HG03460 (cell line): ENCODE data around the gene ZFP82.

Experiments
- ATAC-seq: cut with Tn5 transposase; IDR thresholded peaks from one replicate; pipeline ENCODE4 v1.9.1; 2021; ENCODE audit not compliant: unreplicated experiment

Gene ZFP82

DNA sequence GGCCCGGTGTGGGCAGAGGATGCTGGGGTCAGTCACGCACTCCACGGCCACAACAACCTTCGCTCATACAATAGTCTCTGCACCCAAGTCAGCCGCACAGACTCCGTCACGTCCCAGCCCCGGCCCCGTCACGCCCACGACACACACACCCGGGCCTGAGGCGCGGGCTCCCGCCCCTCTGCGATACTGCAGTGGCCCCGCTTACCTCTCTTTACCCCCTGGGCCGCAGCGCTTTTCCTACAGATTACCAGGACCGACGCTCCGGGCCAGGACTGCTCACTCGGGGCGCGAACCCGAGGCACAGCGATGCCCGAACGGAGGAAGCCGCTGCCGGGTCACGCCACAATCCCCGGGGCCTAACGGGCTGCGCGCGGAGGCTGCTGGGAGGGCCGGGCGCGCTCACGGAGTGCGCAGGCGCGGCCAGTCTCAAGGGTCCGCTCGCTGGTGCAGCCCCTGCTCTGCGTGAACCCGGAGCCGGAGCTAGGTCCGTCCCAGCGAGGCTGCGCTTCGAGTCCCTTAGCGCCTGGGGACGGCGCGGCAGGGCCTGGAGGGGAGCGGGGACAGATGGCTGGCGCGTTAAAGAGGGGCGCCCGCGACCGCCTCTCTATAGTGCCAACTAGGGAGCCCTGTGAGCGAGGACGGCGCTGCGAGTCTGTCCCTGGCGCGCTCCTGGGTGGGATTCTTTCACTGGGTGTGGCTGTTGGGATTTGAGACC lies at the start of gene ZFP82:
Gene ZFP82 (minus strand): TSS at position 358 of the 715 bp plus-strand sequence. CDS start 8,855 bp downstream, outside the sequence.
- ATAC-seq = no peak

DNA sequence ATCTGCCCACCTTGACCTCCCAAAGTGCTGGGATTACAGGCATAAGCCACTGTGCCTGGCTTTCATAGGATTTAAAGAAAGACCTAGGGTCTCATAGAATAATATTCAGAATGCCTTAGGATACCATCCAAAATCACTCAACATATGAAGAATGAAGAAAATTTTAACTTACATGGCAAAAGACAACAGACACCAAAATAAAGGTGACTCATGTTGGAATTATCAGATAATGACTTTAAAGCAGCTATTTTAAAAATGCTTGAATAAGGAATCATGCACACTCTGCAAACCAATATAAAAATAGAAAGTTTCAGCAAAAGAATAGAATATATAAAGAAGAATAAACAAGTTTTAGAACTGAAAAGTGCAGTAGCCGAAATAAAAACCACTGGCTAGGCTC lies 41.6 kb upstream of the ZFP82 start:
- no peak for ATAC-seq

DNA sequence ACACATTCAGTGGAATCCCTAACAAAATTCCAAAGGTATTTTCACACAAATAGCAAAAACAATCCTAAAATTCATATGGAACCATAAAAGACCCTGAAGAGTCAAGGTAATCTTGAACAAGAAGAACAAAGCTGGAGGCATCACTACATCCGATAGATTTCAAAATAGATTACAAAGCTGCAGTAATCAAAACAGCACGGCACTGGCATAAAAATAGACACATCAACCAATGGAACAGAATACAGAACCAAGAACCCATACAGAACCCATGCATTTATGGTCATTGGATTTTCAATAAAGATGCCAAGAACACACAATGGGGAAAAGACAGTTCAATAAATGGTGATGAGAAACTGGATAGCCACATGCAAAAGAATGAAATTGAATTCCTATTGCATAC lies 38.4 kb upstream of the ZFP82 start:
- ATAC-seq = no peak

DNA sequence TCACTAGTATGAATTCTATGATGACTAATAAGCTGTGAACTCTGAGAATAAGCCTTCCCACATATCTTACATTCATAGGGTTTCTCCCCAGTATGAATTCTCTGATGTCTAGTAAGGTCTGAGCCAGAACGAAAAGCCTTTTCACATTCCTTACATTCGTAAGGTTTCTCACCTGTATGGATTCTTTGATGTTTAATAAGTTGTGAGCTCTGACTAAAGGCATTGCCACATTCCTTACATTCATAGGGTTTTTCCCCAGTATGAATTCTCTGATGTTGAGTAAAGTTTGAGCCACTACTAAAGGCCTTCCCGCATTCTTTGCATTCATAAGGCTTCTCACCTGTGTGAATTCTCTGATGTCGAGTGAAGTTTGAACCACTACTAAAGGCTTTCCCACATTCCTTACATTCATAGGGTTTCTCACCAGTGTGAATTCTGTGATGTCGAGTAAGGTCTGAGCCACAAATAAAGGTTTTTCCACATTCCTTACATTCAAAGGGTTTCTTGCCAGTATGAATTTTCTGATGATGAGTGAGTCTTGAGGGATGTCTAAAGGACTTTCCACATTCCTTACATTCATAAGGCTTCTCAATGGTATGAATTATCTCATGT lies 30.7 kb upstream of the ZFP82 start:
- no peak for ATAC-seq

DNA sequence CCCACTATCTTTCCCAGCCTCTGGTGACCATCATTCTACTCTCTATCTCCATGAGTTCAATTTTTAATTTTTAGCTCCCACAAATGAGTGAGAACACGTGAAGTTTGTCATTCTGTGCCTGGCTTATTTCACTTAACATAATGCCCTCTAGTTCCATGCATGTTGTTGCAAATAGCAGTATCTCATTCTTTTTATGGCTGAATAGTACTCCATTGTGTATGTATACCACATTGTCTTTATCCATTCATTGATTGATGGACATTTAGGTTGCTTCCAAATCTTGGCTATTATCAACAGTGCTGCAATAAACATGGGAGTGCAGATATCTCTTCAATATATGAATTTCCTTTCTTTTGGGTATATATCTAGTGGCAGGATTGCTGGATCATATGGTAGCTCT lies 22.9 kb upstream of the ZFP82 start:
- ATAC-seq = no peak

DNA sequence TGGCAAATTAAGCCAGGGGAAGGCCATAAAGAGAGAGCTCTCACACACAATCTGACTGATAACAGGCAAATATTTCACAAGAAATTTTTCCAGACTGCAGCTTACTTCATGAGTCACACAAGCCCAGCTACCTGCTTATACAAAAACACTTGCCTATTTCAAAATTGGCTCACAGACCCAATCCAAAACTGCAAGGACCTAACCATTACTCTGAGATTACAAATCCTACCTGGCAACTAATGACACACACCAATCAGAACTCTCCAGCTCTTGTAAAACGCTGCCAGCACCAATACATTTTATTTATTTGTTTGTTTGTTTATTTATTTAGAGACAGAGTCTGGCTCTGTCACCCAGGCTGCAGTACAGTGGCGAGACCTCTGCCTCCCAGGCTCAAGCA lies 18.1 kb upstream of the ZFP82 start:
- ATAC-seq = no peak

DNA sequence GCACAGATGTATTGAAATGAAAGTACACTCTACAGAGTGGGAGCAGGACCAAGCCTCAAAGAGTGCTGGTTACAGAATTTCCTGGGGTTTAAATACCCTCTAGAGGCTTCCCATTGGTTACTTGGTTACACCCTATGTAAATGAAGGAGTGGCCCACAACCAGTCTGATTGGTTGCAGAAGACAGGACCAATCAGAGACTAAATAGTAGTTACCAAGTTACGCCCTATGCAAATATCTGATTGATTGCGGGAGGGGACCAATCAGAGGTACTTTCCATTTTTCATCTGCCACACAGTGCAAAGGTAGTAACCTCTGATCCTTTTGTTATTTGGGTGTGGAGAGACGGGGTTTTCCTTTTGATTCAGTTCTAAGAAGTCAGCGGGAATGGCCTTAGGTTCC lies 5.5 kb upstream of the ZFP82 start:
- ATAC-seq = no peak

DNA sequence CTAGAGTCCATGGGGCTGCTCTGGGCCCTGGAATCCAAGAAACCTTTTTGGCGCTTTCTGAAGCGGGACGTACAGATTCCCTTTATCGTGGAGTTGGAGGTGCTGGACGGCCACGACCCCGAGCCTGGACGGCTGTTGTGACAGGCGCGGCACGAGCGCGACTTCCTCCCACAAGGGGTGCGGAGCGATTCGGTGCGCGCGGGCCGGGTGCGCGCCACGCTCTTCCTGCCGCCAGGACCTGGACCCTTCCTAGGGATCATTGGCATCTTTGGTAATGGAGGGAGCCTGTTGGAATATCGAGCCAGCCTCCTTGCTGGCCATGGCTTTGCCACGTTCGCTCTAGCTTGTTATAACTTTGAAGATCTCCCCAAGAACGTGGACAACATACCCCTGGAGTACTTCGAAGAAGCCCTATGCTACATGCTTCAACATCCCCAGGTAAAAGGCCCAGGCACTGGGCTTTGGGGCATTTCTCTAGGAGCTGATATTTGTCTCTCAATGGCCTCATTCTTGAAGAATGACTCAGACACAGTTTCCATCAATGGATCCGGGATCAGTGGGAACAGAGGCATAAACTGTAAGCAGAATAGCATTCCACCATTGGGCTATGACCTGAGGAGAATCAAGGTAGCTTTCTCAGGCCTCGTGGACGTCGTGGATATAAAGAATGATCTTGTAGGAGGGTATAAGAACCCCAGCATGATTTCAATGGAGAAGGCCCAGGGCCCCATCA lies 3.5 kb upstream of the ZFP82 start:
- no peak for ATAC-seq

DNA sequence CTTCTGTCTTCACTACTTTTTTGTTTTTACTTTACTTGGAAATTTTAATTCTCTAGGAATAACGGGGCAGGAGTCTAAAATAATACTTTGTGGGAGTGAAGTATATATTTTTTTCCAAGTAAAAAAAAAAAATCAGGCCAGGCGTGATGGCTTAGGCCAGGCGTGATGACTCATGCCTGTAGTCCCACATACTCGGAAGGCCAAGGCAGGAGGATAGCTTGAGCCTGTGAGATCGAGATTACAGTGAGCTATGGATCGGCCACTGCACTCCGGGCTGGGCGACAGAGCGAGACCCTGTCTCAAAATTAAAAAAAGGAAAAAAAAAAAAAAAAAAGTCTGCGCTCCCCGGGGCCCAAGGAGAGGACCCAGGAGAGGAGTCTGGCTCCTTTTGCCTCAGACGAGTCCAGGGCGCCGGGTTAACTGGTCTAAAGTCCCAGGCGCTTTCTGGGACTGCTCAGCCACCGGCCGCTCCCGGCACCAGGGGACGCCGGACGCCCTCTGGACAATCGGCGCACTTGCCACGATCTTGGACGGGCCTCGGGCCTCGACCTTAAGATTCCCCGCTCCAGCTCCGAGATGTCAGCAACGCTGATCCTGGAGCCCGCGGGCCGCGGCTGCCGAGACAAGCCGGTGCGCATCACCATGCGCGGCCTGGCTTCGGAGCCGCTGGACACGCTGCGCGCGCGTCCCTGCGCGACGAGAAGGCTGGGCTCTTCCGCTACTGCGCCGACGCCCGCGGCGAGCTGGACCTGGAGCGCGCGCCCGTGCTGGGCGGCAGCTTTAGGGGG lies 2.7 kb upstream of the ZFP82 start:
- no peak for ATAC-seq

DNA sequence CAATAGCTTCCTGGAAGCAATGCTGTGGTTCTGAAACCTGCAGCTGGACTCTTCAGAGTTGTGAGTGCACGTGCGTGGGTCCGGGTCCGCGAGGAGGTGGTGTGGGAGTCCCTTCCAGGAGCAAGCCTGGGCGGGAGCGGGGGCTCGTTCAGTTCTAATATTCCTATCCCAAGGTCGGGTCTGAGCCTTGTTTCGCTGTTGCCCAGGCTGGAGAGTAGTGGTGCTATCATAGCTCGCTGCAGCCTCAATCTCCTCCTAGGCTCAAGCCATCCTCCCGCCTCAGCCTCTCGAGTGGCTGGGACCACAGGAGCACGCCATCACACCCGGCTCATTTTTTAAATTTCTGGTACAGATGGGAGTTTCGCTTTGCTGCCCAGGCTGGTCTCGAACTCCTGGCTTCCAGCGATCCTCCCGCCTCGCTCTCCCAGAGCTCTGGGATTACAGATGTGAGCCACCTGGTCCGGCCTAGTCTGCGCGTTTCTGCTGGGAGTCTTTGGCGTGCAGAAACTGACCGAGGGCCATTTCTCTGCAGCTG lies 625 bp downstream of the ZFP82 start:
- no peak for ATAC-seq

DNA sequence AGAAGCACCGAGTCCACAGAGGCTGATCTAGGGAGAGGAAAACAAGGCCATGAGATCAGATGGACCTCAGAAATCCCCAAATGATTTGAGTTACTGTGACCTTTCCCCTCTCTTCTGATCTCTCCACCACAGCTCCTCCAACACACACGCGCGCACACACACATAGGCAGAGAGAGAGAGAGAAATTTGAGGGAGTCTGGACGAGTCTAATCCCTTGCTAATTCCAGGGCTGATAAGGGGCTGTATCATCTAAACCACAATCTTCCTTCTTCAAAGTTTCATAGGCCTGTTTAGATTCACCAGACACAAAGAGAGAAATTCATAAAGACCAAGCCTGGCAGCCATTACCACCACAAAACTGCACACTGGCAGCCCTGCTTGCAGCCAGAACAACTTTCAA lies 8.6 kb downstream of the ZFP82 start:
- ATAC-seq = no peak

DNA sequence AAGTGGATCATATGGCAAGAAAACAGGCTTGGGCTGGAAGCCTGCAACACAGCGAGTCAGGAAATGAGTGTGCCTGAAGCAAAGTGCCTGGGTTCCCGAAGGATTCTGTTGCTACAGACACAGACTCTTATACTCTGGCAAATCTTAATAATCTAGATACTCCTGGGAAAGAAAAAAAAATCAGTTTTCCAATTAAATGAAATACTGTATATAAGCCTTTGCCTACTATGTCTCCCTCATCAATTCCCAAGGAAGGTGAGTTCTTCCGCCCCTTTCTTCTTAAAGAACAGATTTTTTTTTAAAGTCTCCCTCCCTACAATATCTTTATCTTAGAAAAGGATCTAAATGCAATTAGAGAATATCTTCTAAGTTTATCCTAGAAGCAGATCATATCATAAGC lies 10.3 kb downstream of the ZFP82 start:
- no peak for ATAC-seq

DNA sequence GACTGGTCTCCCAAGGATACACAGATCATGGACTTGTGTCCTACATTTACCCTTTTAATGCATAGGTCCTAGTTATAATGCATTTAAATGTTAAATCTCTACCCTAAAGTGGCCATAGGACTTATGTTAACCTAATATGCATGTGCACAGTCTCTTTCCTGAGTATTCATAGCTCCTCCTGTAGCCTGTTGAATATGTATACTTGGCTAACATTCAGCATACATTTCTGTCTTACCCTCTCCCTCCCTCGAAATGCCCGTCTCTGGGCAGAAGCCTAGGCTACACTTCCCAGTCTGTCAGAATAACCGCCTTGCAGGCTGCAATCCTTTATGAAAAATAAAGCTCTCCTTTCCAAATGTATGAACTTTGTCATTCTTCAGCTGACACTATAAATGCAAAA lies 13.9 kb downstream of the ZFP82 start:
- ATAC-seq = no peak

DNA sequence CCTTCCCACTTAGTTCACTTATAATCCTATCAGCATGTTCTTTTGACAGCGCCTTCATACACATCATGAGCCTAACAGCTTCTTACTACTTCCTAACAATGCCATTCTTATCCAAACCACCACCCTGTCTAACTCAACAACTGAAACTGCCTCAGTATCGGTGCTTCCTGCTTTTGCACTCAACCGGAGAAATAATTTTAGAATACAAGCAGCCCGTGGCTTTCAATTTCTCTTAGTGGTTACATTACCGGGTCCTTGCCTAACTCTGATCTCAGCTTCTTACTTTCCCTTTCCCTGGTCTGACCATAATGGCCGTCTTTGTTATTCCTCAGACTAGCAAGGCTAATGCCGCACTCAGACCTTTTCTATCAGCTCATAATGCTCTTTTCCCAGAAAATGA lies 17.0 kb downstream of the ZFP82 start:
- no peak for ATAC-seq

DNA sequence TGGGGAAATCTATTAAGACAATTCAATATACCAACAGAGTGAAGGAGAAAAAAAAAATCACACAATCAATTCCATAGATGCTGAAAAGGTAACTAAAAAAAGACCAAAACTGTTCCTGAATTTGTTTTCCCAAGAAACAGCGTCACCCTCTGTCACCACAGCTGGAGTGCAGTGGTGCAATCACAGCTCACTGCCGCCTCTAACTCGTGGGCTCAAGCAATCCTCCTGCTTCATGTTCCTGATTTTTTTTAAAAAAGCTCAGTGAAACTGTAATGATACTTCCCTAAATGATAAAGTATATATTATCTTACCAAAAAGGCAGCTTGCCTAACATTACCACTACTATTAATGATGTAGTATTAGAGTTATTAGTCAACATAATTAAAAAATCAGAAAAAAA lies 19.9 kb downstream of the ZFP82 start:
- ATAC-seq = no peak

DNA sequence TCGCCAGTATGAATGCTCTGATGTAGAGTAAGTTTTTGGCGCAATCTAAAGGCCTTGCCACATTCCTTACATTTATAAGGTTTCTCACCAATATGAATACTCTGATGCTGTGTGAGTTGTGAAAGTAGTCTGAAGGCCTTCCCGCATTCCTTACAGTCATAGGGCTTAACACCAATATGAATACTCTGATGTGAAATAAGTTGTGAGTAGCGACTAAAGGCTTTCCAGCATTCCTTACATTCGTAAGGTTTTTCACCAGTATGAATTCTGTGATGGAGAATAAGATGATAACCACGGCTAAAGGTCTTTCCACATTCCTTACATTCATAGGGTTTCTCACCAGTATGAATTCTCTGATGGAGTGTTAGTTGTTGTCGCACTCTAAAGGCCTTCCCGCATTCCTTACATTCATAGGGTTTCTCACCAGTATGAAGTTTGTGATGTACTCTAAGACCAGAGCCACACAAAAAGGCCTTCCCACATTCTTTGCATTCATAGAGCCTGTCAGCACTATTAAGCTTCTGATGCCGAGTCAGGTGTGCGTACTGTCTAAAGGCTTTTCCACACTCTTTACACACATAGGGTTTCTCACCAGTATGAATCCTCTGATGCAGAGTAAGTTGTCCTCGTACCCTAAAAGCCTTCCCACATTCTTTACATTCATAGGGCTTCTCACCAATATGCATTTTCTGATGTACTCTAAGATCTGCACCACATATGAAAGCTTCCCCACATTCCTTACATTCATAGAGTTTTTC lies 25.3 kb downstream of the ZFP82 start:
- ATAC-seq = no peak

DNA sequence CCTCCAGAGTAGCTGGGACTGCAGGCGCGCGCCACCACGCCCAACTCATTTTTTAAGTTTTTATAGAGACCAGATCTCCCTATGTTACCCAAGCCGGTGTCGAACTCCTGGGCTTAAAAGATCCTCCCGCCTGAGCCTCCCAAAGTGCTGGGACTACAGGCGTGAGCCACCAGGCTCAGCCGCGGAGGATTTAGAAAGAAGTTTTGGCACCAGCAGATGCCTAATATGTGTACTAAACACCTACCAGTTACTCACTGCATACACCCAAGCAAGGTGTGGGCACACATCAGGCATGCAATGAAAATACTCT lies 39.0 kb downstream of the ZFP82 start:
- ATAC-seq = no peak

DNA sequence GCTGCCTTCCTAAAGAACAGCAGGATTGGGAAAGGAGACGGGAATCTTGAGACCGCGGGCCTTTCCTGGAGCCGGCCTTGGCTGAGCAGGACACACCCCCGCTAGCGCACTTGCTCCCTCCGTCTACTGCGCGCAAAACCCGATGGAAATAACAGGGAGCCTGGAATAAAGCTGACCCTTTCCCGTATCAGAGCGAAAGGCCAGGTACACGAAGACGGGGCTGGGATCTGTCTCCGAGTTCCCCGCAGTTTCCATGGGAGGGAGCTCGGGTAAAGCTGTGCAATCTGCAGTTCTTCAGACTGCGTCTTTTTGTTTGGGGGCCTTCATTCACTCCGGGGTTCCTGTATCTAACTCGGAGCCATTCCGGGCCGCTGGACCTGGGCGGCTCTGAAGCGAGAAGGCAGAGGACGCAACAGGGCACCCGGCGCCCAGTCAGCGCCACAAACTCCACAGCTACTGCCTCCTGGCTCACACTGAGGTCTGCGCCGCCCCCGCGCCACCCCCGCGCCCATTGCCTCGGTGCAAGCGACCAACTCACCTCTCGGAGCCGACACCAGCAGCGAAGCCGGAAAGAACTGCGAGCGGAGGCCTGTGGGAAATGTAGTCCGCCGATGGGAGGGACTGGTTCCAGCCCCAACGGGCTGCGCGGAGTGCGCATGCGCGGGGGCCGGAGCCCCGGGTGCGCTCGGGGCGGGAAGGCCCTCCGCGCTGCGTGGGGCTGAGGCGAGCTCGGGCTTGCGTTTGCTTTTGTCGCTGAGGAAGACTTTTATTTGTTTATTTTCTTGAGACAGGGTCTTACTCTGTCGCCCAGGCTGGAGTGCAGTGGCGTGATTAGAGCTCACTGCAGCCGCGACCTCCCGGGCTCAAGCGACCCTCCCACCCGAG lies 39.6 kb downstream of the ZFP82 start, which contains the start of gene ZFP14:
Gene ZFP14 (minus strand): TSS at position 577 of the 885 bp plus-strand sequence. CDS start 11,309 bp downstream, outside the sequence.
- peak; percentile 94 for ATAC-seq

DNA sequence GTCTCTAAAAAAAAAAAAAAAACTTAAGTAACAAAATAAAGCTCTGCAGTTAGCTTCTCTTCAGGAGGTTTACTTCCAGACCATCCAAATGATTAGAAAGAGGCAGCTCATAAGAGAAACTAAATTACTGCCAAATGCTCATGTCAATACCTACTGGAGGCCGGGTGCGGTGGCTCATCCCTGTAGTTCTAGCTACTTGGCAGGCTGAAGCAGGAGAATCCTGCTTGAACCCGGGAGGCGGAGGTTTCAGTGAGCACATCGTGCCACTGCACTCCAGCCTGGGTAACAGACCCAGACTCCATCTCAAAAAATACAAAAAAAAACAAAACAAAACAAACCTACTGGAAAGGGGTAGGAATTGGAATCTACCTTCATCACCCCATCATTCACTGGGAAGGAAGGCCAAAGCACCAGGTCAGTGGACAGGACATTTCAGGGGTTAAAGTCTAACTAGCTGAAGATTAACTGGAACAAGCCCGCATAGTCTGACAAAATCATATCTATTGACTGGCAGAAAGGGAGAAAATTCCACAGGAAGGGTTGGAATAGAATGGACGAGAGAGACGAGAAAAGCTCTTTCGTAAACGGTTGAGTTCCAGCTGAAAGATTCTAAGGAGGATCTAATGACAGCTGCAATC lies 40.8 kb downstream of the ZFP82 start:
- ATAC-seq = no peak
